ENCODE measurements around the gene PPP6R3.

GRCh38 chr11:68583041-68583446 is 122.5 kb downstream of the PPP6R3 start:
- TF ChIP-seq CTCF (IDR thresholded peaks at IDR 0.05) (no peak), POLR2A (IDR thresholded peaks at IDR 0.05) (no peak)

All from esophagus squamous epithelium (tissue), 4 donors.